Left forelimb (tissue), 1 donor: ENCODE data around the gene PCDHB16.
"Not testable (repeated sequence)": the region's sequence is repeated elsewhere in the genome, so short reads cannot be mapped to it uniquely, and the experiment has no call there.

Experiments used
- DNase-seq: peaks from one replicate; pipeline ENCODE4 v3.0.0-alpha.2; 2018; ENCODE audit warnings: low spot score

The PCDHB16 gene

DNA sequence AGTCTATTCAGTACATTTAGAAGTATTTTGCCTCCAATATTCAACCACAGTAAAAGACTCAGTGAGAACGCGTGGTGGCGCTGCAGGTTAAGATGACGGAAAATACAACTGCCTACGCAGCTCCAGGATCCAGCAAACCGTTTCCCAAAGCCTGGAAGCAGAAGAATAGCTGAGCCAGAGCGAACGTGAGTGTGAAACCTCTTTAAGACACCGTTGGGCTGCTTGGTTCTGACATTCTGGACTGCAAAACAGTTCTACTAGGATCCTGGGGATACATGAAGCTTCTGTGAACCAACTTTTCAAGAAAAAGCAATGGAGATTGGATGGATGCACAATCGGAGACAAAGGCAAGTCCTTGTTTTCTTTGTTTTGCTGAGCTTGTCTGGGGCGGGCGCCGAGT lies at the start of gene PCDHB16:
Gene PCDHB16 (plus strand): TSS at position 140 of the 400 bp plus-strand sequence. CDS start 173 bp downstream, at position 313.
- no peak for DNase-seq

DNA sequence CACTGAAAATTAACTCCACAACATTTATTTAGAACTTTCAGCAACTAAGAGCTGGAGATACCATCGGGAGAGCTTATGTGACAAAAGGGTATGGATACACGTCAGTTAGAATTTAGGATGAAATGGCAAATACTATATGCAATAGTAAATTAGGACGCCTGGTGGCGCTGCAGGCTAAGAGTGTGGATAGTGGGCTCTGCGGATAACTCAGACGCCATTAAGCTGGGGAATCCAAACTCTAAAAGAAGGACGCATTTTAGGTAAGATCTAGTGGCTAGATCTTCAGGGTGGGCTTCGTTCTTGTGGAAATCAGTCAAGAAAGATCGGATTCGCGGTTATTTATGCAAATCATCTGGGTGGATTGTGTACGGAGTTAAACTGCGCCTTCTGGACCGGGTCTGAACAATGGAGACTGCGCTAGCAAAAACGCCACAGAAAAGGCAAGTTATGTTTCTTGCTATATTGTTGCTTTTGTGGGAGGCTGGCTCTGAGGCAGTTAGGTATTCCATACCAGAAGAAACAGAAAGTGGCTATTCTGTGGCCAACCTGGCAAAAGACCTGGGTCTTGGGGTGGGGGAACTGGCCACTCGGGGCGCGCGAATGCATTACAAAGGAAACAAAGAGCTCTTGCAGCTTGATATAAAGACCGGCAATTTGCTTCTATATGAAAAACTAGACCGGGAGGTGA lies 47.0 kb upstream of the PCDHB16 start, which contains the start of gene PCDHB5:
Gene PCDHB5 (plus strand): TSS at position 177 of the 688 bp plus-strand sequence. CDS start 229 bp downstream, at position 406.
- no peak for DNase-seq

GRCh38 chr5:141135718-141136266 lies 46.4 kb upstream of the PCDHB16 start:
- DNase-seq, result no peak

DNA sequence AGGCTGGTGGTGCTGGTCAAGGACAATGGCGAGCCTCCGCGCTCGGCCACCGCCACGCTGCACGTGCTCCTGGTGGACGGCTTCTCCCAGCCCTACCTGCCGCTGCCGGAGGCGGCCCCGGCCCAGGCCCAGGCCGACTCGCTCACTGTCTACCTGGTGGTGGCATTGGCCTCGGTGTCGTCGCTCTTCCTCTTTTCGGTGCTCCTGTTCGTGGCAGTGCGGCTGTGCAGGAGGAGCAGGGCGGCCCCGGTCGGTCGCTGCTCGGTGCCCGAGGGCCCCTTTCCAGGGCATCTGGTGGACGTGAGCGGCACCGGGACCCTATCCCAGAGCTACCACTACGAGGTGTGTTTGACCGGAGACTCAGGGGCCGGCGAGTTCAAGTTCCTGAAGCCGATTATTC lies 44.8 kb upstream of the PCDHB16 start:
- not testable (repeated sequence) for DNase-seq

GRCh38 chr5:141149812-141150211 lies 32.4 kb upstream of the PCDHB16 start, which contains the start of gene PCDHB6:
TSS of gene PCDHB6 (plus strand) at chr5:141150057. CDS start at chr5:141150258, 201 bp downstream.
- no peak for DNase-seq

- no peak for DNase-seq
Measured at GRCh38 chr5:141150224-141150992, 31.8 kb upstream of the PCDHB16 start.

DNA sequence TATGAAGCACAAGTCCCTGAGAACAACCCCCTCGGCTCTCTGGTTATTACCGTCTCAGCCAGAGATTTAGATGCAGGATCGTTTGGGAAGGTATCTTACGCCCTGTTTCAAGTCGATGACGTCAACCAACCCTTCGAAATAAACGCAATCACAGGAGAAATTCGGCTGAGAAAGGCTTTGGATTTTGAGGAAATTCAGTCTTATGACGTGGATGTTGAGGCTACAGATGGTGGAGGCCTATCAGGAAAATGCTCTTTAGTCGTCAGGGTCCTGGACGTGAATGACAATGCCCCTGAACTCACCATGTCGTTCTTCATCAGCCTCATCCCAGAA lies 31.2 kb upstream of the PCDHB16 start:
- no peak for DNase-seq

GRCh38 chr5:141151632-141152031 lies 30.6 kb upstream of the PCDHB16 start:
- not testable (repeated sequence) for DNase-seq

DNA sequence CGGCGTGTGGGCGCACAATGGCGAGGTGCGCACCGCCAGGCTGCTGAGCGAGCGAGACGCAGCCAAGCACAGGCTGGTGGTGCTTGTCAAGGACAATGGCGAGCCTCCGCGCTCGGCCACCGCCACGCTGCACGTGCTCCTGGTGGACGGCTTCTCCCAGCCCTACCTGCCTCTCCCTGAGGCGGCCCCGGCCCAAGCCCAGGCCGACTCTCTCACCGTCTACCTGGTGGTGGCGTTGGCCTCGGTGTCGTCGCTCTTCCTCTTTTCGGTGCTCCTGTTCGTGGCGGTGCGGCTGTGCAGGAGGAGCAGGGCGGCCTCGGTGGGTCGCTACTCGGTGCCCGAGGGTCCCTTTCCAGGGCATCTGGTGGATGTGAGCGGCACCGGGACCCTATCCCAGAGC lies 30.1 kb upstream of the PCDHB16 start:
- DNase-seq, result not testable (repeated sequence)

DNA sequence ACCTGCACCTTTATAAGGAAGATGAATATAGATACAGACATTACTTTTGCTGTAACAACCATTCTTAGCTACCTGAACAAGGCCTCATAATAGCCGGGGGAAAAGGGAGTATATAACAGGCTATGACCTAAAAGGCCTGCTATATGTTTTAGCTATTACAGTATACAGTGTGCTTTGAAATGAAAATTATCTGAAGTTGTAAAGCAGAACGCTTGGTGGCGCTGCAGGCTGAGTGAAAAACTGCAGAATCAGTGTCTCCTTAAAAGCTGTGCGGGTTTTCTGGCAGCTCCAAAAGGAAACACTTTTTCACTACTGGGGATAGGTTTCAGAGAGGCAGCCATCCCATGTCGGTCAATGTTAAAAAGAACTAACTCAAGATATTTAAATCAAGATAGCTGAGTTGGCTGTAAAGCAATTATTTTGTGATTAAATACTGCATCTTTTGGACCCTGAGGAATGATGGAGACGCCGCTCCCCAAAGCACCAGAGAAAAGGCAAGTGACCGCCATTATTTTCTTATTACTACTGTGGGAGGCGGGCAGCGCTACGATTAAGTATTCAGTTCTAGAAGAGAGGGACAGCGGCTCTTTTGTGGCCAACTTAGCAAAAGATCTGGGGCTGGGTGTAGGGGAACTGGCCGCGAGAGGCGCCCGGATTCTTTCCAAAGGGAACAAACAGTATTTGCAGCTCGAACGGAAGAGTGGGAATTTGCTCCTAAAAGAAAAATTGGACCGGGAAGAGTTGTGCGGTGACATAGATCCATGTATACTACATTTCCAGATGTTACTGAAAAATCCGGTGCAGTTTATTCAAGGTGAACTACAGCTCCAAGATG lies 26.4 kb upstream of the PCDHB16 start:
- no peak for DNase-seq

- not testable (repeated sequence) for DNase-seq
Measured at GRCh38 chr5:141157356-141157755, 24.8 kb upstream of the PCDHB16 start.

GRCh38 chr5:141157901-141158300 lies 24.3 kb upstream of the PCDHB16 start:
- DNase-seq, result not testable (repeated sequence)

DNA sequence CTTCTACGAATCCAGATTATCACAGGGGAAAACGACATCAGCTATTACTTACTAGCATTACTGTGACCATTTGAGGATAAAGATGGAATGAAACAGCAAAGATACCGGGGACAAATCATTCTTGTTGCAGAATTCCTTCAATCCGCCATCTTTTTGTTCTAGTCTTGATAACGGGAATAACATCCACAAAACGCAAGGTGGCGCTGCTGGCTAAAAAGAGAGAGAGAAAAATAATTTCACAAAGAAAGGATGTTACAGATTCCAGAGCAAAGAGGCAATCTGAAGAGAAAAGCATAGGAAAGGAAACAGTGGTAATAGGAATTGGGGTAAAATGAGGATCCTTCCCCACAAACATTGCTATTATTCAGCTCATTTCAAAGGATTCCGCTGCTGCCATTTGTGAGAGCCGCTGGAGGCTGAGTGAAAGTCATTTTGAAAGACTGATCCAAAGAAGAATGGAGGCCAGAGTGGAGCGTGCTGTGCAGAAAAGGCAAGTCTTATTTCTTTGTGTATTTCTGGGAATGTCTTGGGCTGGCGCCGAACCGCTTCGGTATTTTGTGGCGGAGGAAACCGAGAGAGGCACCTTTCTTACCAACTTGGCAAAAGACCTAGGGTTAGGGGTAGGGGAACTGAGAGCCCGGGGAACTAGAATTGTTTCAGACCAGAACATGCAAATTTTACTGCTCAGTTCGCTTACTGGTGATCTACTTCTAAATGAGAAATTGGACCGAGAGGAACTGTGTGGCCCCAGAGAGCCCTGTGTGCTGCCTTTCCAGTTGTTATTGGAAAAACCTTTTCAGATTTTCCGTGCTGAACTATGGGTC lies 9.6 kb upstream of the PCDHB16 start, which contains the start of gene PCDHB7:
Gene PCDHB7 (plus strand): TSS at position 264 of the 824 bp plus-strand sequence. CDS start 192 bp downstream, at position 456.
- DNase-seq, result no peak

- DNase-seq, result not testable (repeated sequence)
Measured at GRCh38 chr5:141174291-141175104, 7.7 kb upstream of the PCDHB16 start.

DNA sequence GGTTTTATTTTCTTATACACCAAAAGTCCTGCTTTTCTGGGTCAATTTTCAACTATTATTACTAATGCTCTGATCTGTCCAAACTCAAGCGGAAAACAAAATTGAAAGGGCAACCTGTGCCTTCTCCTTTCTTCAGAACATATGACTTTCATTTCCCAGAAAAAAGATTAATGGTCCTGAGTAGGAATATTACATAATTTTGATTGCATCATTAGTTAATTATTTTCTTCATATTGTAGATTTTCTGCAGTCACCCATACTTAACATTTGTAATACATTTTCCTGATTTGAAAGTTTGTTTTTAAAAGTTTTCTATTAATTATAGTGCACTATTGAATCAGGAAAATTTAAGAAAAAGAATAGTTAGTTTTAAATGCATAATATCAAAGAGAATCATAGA lies 6.3 kb upstream of the PCDHB16 start:
- DNase-seq, result no peak

GRCh38 chr5:141177577-141178191 lies 4.5 kb upstream of the PCDHB16 start, which contains the start of gene PCDHB8:
TSS of gene PCDHB8 (plus strand) at chr5:141177790. CDS start at chr5:141178035, 245 bp downstream.
- DNase-seq, result not testable (repeated sequence)

DNA sequence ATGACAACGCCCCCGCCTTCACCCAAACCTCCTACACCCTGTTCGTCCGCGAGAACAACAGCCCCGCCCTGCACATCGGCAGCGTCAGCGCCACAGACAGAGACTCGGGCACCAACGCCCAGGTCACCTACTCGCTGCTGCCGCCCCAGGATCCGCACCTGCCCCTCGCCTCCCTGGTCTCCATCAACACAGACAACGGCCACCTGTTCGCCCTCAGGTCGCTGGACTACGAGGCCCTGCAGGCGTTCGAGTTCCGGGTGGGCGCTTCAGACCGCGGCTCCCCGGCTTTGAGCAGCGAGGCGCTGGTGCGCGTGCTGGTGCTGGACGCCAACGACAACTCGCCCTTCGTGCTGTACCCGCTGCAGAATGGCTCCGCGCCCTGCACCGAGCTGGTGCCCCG lies 2.8 kb upstream of the PCDHB16 start:
- DNase-seq, result not testable (repeated sequence)

GRCh38 chr5:141179876-141180275 lies 2.3 kb upstream of the PCDHB16 start:
- not testable (repeated sequence) for DNase-seq

DNA sequence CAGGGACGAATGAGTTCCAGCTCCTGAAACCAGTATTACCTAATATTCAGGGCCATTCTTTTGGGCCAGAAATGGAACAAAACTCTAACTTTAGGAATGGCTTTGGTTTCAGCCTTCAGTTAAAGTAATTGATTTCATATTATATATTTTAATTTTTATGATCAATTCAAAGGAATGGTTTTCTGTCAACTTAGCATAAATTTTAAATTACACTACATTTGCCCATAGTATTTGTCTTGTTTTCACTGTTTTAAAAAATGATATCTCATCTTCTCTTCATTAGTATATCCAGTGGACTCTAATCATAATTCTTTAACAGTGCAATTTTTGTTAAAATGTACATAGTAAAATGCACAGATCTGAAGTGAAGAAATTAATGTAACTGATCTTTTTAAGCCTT lies 1.9 kb upstream of the PCDHB16 start:
- no peak for DNase-seq
